Measurements from ENCODE around the gene GCK. TPM values are rescaled to one million over a fixed set of nuclear protein-coding genes. Genes with fewer than 3 reads are reported as not detected.

GCK gene
- total RNA-seq, 2 experiments from 2014 or later = 0.16 TPM; not detected in 1

GRCh38 chr7:44223362-44224079, 34.3 kb upstream of the GCK start:
- H2AFZ ChIP-seq (ENCODE audit: low read length) = no peak overlapping the region
- intact Hi-C loops (cut with micrococcal nuclease; ENCODE audit: unreplicated experiment) = no loop called here
- no peak overlapping the region for H3K4me2 ChIP-seq (ENCODE audit: low read length)

GRCh38 chr7:44222776-44223261, 33.6 kb upstream of the GCK start:
- Histone ChIP-seq H3K27ac (ENCODE audit: low read depth, low read length, poor library complexity, severe bottlenecking) (no peak overlapping the region), H3K9me2 (ENCODE audit: insufficient read depth, low read length) (no peaks in the 10 kb centered on the region), H2AFZ (ENCODE audit: low read length) (no peak overlapping the region), H4K20me1 (ENCODE audit: insufficient read depth, low read length) (no peaks in the 10 kb centered on the region), H3K4me2 (ENCODE audit: low read length) (no peak overlapping the region), H3K4me1 (ENCODE audit: insufficient read depth, low read length, poor library complexity, severe bottlenecking) (no peaks in the 10 kb centered on the region), H3K36me3 (ENCODE audit: insufficient read depth, low read length) (no peaks in the 10 kb centered on the region), H3K79me2 (ENCODE audit: insufficient read depth, low read depth, low read length) (no peaks in the 10 kb centered on the region), H3K9me3 (ENCODE audit: low read length) (no peaks in the 10 kb centered on the region), H3K4me3 (ENCODE audit: low read depth, low read length, poor library complexity, severe bottlenecking) (no peak overlapping the region)
- no peak for DNase-seq (ENCODE audit: low spot score)
- no TSS peak for BruUV-seq (replicated peaks)
- POLR2A ChIA-PET = interaction anchor here (0.6 kb wide), 1 partner anchor 116 kb away, joined by 4 read pairs; no protein-coding TSS in a partner anchor
- CTCF ChIA-PET (ENCODE audit: unreplicated experiment) = no interaction called here
- TF ChIP-seq, protein P1, sequence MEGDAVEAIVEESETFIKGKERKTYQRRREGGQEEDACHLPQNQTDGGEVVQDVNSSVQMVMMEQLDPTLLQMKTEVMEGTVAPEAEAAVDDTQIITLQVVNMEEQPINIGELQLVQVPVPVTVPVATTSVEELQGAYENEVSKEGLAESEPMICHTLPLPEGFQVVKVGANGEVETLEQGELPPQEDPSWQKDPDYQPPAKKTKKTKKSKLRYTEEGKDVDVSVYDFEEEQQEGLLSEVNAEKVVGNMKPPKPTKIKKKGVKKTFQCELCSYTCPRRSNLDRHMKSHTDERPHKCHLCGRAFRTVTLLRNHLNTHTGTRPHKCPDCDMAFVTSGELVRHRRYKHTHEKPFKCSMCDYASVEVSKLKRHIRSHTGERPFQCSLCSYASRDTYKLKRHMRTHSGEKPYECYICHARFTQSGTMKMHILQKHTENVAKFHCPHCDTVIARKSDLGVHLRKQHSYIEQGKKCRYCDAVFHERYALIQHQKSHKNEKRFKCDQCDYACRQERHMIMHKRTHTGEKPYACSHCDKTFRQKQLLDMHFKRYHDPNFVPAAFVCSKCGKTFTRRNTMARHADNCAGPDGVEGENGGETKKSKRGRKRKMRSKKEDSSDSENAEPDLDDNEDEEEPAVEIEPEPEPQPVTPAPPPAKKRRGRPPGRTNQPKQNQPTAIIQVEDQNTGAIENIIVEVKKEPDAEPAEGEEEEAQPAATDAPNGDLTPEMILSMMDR (conservative IDR thresholded peaks at IDR 0.05; ENCODE audit: low read length) = no peak
- TF ChIP-seq EZH2phosphoT487 (IDR thresholded peaks at IDR 0.05; ENCODE audit: borderline replicate concordance, low read depth, low read length) = no peak
- intact Hi-C loops (cut with micrococcal nuclease; ENCODE audit: unreplicated experiment) = no loop called here

More at GRCh38 chr7:44223362-44224079, 34.3 kb upstream of the GCK start:
- Histone ChIP-seq H4K20me1 (ENCODE audit: insufficient read depth, low read length) (no peaks in the 10 kb centered on the region), H3K27ac (ENCODE audit: low read depth, low read length, poor library complexity, severe bottlenecking) (no peak overlapping the region), H3K79me2 (ENCODE audit: insufficient read depth, low read depth, low read length) (no peaks in the 10 kb centered on the region), H3K9me3 (ENCODE audit: low read length) (no peaks in the 10 kb centered on the region), H3K4me1 (ENCODE audit: insufficient read depth, low read length, poor library complexity, severe bottlenecking) (no peaks in the 10 kb centered on the region), H3K36me3 (ENCODE audit: insufficient read depth, low read length) (no peaks in the 10 kb centered on the region), H3K4me3 (ENCODE audit: low read depth, low read length, poor library complexity, severe bottlenecking) (no peak overlapping the region), H3K9me2 (ENCODE audit: insufficient read depth, low read length) (no peaks in the 10 kb centered on the region)
- no peak for TF ChIP-seq EZH2phosphoT487 (IDR thresholded peaks at IDR 0.05; ENCODE audit: borderline replicate concordance, low read depth, low read length)
- TF ChIP-seq, protein P1 (conservative IDR thresholded peaks at IDR 0.05; ENCODE audit: low read length) = no peak
- CTCF ChIA-PET (ENCODE audit: unreplicated experiment) = interaction anchor here (0.7 kb wide), 1 partner anchor 13 kb away, joined by 9 read pairs; no protein-coding TSS in a partner anchor
- BruUV-seq (replicated peaks) = no TSS peak
- DNase-seq (ENCODE audit: low spot score) = no peak
- POLR2A ChIA-PET = interaction anchor here (0.6 kb wide), 1 partner anchor 117 kb away, joined by 4 read pairs; no protein-coding TSS in a partner anchor

DNA sequence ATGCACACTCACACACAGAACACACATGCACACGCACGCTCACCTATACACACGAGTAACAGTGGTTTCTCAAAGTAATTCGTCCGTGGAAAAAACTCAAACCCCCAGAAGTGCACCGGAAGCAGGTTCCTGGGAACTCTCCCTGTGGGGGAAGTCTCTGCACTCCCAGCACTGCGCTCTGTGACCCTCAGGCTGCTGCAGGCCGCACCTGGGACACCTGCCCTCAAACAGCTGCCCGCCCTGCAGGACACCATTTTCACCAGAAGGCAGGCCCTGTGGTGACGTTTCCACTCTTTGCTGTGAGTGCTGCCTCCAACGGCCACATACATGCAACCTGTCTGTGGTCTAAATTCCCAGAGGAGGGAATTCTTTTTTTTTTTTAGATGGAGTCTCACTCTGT, 32.8 kb upstream of the GCK start:
- DNase-seq (ENCODE audit: low spot score) = no peak
- Histone ChIP-seq H3K4me1 (ENCODE audit: insufficient read depth, low read length, poor library complexity, severe bottlenecking) (no peaks in the 10 kb centered on the region), H3K27ac (ENCODE audit: low read depth, low read length, poor library complexity, severe bottlenecking) (no peak overlapping the region), H3K9me2 (ENCODE audit: insufficient read depth, low read length) (no peaks in the 10 kb centered on the region), H3K9me3 (ENCODE audit: low read length) (no peaks in the 10 kb centered on the region), H3K4me3 (ENCODE audit: low read depth, low read length, poor library complexity, severe bottlenecking) (no peak overlapping the region), H3K36me3 (ENCODE audit: insufficient read depth, low read length) (no peaks in the 10 kb centered on the region), H3K79me2 (ENCODE audit: insufficient read depth, low read depth, low read length) (no peaks in the 10 kb centered on the region), H3K4me2 (ENCODE audit: low read length) (no peak overlapping the region), H4K20me1 (ENCODE audit: insufficient read depth, low read length) (no peaks in the 10 kb centered on the region), H2AFZ (ENCODE audit: low read length) (no peak overlapping the region)
- intact Hi-C loops (cut with micrococcal nuclease; ENCODE audit: unreplicated experiment) = no loop called here
- BruUV-seq (replicated peaks) = no TSS peak
- CTCF ChIA-PET (ENCODE audit: unreplicated experiment) = no interaction called here
- TF ChIP-seq, protein P1 (conservative IDR thresholded peaks at IDR 0.05; ENCODE audit: low read length) = no peak
- no peak for TF ChIP-seq EZH2phosphoT487 (IDR thresholded peaks at IDR 0.05; ENCODE audit: borderline replicate concordance, low read depth, low read length)
- POLR2A ChIA-PET = interaction anchor here (0.8 kb wide), 1 partner anchor 19 kb away, joined by 3 read pairs; no protein-coding TSS in a partner anchor

Measured in OCI-LY7 (cell line).